K562 (cell line): ENCODE measurements around the gene BOD1L1. TPM values are rescaled to one million over a fixed set of nuclear protein-coding genes. Genes with fewer than 3 reads are reported as not detected.

ENCODE experiments used
- ATAC-seq: fragments of 200-7000 bp; cut with Tn5 transposase; 3 replicates; pipeline ENCODE4 v1.9.1; 2020; ENCODE audit warnings: moderate library complexity
- BruUV-seq: library from RNA; stranded (reverse); fragments of 400-500 nt; replicated peaks from 2 replicates; lab custom pipeline; 2021; lab: Mats Ljungman, UMichigan
- CTCF ChIA-PET: fragments of 300-600 bp; formaldehyde crosslinking; extraction: SDS; loops from one replicate; lab custom pipeline; 2021; ENCODE audit warnings: low intra/inter-chr PET ratio; lab: Yijun Ruan, JAX
- POLR2A ChIA-PET: fragments of 300-600, 350-650 bp; sonication (Branson Sonifier 250); formaldehyde crosslinking; extraction: SDS; loops from one replicate; lab custom pipeline; 2021; ENCODE audit warnings: antibody characterized with exemption, inconsistent platforms; lab: Yijun Ruan, JAX
- DNase-seq, 4 experiments: peaks; one replicate each; pipeline versions ENCODE4 v3.0.0 to v3.0.0-alpha.2; 2011 to 2018; ENCODE audit warnings: low spot score in 3 of 4, mixed read lengths in 3 of 4; ENCODE audit errors: extremely low read depth in 1 of 4
- FAIRE-seq: peaks from 2 replicates; lab custom pipeline; 2011; peaks lifted over from hg19 to GRCh38; lab: Jason Lieb, UNC
- H2AFZ ChIP-seq: 2 replicates; pipeline ENCODE4 v1.6.0; 2011; ENCODE audit warnings: low read depth, low read length, control low read depth, inconsistent platforms
- H3K27ac ChIP-seq: fragments of 200-600 bp; 3 replicates; pipeline ENCODE4 v1.8.0; 2011; ENCODE audit warnings: low read depth, mild to moderate bottlenecking, control low read depth, inconsistent platforms, low read length, moderate library complexity, mixed read lengths; ENCODE audit errors: extremely low read depth
- H3K27me3 ChIP-seq, 2 experiments: fragments of 300-600 bp in 1 of 2; 2 replicates in 1 of 2; 3 replicates in 1 of 2; pipeline versions ENCODE4 v1.6.0 to v1.8.0; 2011; ENCODE audit warnings: inconsistent platforms in 2 of 2, low read length in 2 of 2, mild to moderate bottlenecking in 1 of 2, mixed read lengths in 1 of 2, moderate library complexity in 1 of 2; ENCODE audit not compliant: control insufficient read depth in 2 of 2, insufficient read depth in 2 of 2
- H3K36me3 ChIP-seq: fragments of 300-600 bp; 3 replicates; pipeline ENCODE4 v1.8.0; 2011; ENCODE audit warnings: mild to moderate bottlenecking, low read length, inconsistent platforms; ENCODE audit not compliant: control insufficient read depth, insufficient read depth
- H3K4me1 ChIP-seq, 2 experiments: fragments of 200-600 bp in 1 of 2; replicated peaks in 1 of 2; 2 replicates in 1 of 2; 3 replicates in 1 of 2; pipeline versions ENCODE4 v1.5.1 to v1.8.0; 2011; ENCODE audit warnings: inconsistent platforms in 2 of 2, low read length in 2 of 2, mild to moderate bottlenecking in 1 of 2, mixed read lengths in 1 of 2, moderate library complexity in 1 of 2; ENCODE audit not compliant: control insufficient read depth in 2 of 2, insufficient read depth in 2 of 2
- H3K4me2 ChIP-seq: 2 replicates; pipeline ENCODE4 v1.6.1; 2011; ENCODE audit warnings: low read length, control low read depth, inconsistent platforms, mixed read lengths; ENCODE audit not compliant: insufficient read depth
- H3K4me3 ChIP-seq: fragments of 200-600 bp; sonication (generic), shearing (Covaris generic); 2 replicates; pipeline ENCODE4 v1.5.1; 2016; ENCODE audit warnings: control low read depth, inconsistent platforms
- H3K79me2 ChIP-seq: fragments of 200-600 bp; 3 replicates; pipeline ENCODE4 v1.8.0; 2011; ENCODE audit warnings: low read length, inconsistent platforms; ENCODE audit not compliant: control insufficient read depth, insufficient read depth
- H3K9ac ChIP-seq, 2 experiments: 2 replicates each; pipeline versions ENCODE4 v1.6.0 to v1.6.1; 2011; ENCODE audit warnings: low read depth in 2 of 2, low read length in 2 of 2, control low read depth in 1 of 2, inconsistent platforms in 1 of 2, mild to moderate bottlenecking in 1 of 2, mixed read lengths in 1 of 2; ENCODE audit not compliant: insufficient read depth in 1 of 2
- H3K9me1 ChIP-seq: one replicate; pipeline ENCODE4 v1.6.0; 2011; ENCODE audit warnings: inconsistent platforms, mild to moderate bottlenecking, low read length, moderate library complexity; ENCODE audit not compliant: control insufficient read depth, insufficient read depth
- H3K9me3 ChIP-seq: replicated peaks from 2 replicates; pipeline ENCODE4 v1.5.1; 2011; ENCODE audit warnings: low read depth, low read length, inconsistent platforms; ENCODE audit not compliant: control insufficient read depth, insufficient read depth
- H4K20me1 ChIP-seq: replicated peaks from 2 replicates; pipeline ENCODE4 v1.6.1; 2011; ENCODE audit warnings: low read length, inconsistent platforms, mixed read lengths; ENCODE audit not compliant: control insufficient read depth, insufficient read depth
- ATF7 ChIP-seq: fragments of 450-650 bp; IDR thresholded peaks from 2 replicates; pipeline ENCODE4 v1.7.1; 2014; ENCODE audit warnings: mild to moderate bottlenecking, moderate library complexity
- CEBPG ChIP-seq, 3 experiments: fragments of 200-800 bp in 1 of 3; sonication (Bioruptor generic) in 1 of 3; sonication (generic) in 1 of 3; formaldehyde crosslinking in 1 of 3; IDR thresholded peaks in 2 of 3; conservative IDR thresholded peaks in 1 of 3; 2 replicates each; pipeline versions ENCODE4 v1.6.1 to v1.8.0; 2016 to 2022; ENCODE audit warnings: missing compliant biosample characterization in 2 of 3, missing genetic modification characterization in 2 of 3, mild to moderate bottlenecking in 1 of 3, missing genetic modification reagents in 1 of 3
- CHD2 ChIP-seq: IDR thresholded peaks from 2 replicates; pipeline ENCODE4 v1.6.1; 2011; ENCODE audit warnings: low read depth, low read length
- ELF2 ChIP-seq: fragments of 250-450 bp; sonication (Bioruptor Pico); IDR thresholded peaks from 2 replicates; pipeline ENCODE4 v1.5.0; 2021; ENCODE audit warnings: mild to moderate bottlenecking
- SAP30 ChIP-seq: fragments of 200-600 bp; sonication (generic); IDR thresholded peaks from 2 replicates; pipeline ENCODE4 v1.6.1; 2012; ENCODE audit warnings: borderline replicate concordance, low read depth, mild to moderate bottlenecking, moderate library complexity, low read length, control low read depth, inconsistent platforms; ENCODE audit not compliant: insufficient read depth, poor library complexity, severe bottlenecking
- SUPT5H ChIP-seq: fragments of 450-650 bp; IDR thresholded peaks from 2 replicates; pipeline ENCODE4 v1.6.1; 2016
- TEAD2 ChIP-seq: fragments of 450-650 bp; IDR thresholded peaks from 2 replicates; pipeline ENCODE4 v1.6.1; 2016; ENCODE audit warnings: missing genetic modification characterization, control low read depth, missing compliant biosample characterization
- ZFX ChIP-seq: sonication (generic); formaldehyde crosslinking; IDR thresholded peaks from 2 replicates; pipeline ENCODE4 v1.8.0; 2022; ENCODE audit warnings: mild to moderate bottlenecking, missing genetic modification reagents, moderate library complexity
- ZNF12 ChIP-seq: sonication (generic); formaldehyde crosslinking; IDR thresholded peaks from 2 replicates; pipeline ENCODE4 v1.4.0; 2020; ENCODE audit warnings: mild to moderate bottlenecking, missing genetic modification reagents
- ZNF197 ChIP-seq: fragments of 200-800 bp; sonication (Bioruptor generic); IDR thresholded peaks from 2 replicates; pipeline ENCODE4 v1.6.1; 2016; ENCODE audit warnings: low read depth, missing genetic modification characterization, missing compliant biosample characterization
- ZNF311 ChIP-seq: fragments of 250-450 bp; sonication (Bioruptor Pico); IDR thresholded peaks from 2 replicates; pipeline ENCODE4 v1.4.0; 2020; ENCODE audit warnings: mild to moderate bottlenecking, moderate library complexity
- ZNF830 ChIP-seq: fragments of 250-450 bp; sonication (Bioruptor Pico); IDR thresholded peaks from 2 replicates; pipeline ENCODE4 v1.5.0; 2021; ENCODE audit warnings: mild to moderate bottlenecking
- ZZZ3 ChIP-seq: fragments of 450-650 bp; IDR thresholded peaks from 2 replicates; pipeline ENCODE4 v1.6.1; 2016; ENCODE audit warnings: antibody characterized with exemption, mild to moderate bottlenecking, moderate library complexity
- in situ Hi-C: fragments of 300-500 bp; cut with MboI; formaldehyde crosslinking; loops from 4 replicates; pipeline ENCODE4 v1.15.0; 2018; ENCODE audit warnings: inconsistent platforms, mixed read lengths
- intact Hi-C: fragments of 100-400 bp; cut with micrococcal nuclease; formaldehyde crosslinking; loops from 2 replicates; pipeline ENCODE4 v1.14.2; 2022
- polyA plus RNA-seq, 8 experiments: library from polyadenylated mRNA; depleted of rRNA in 4 of 8; stranded (reverse) in 5 of 8; unstranded in 3 of 8; fragments of >200 nt; fragmentation: Nextera tagmentation in 2 of 8; fragmentation: Illumina TruSeq in 1 of 8; extraction: Ambion mirVana in 2 of 8; extraction: Trizol in 1 of 8; gene quantifications; 2 replicates each; pipeline versions ENCODE4 v1.2.1 to v1.2.3, GENCODE V29; 2011 to 2014; ENCODE audit warnings: inconsistent platforms in 1 of 8, missing spikeins in 1 of 8
- total RNA-seq, 7 experiments: library from RNA; depleted of rRNA in 6 of 7; stranded (reverse); fragments of >200 nt in 6 of 7; fragmentation: Illumina TruSeq in 2 of 7; extraction: Trizol in 2 of 7; gene quantifications; 2 replicates each; pipeline versions ENCODE4 v1.2.1 to v1.2.3, GENCODE V29; 2011 to 2021; ENCODE audit warnings: low replicate concordance in 1 of 7
- TF ChIP-seq, protein P1 (sequence below): fragments of 450-650 bp; formaldehyde crosslinking; IDR thresholded peaks from 2 replicates; pipeline ENCODE4 v1.4.0; 2022; ENCODE audit warnings: missing genetic modification characterization
- TF ChIP-seq, protein P2 (sequence below): fragments of 250-450 bp; sonication (Bioruptor Pico); IDR thresholded peaks from 2 replicates; pipeline ENCODE4 v1.8.0; 2021; ENCODE audit warnings: moderate library complexity, mild to moderate bottlenecking, inconsistent platforms
- TF ChIP-seq, protein P3 (sequence below), 2 experiments: fragments of 450-650 bp; IDR thresholded peaks; 2 replicates each; pipeline ENCODE4 v1.6.1; 2016
- TF ChIP-seq, protein P4 (sequence below), 2 experiments: IDR thresholded peaks; 2 replicates each; pipeline ENCODE4 v1.6.1; 2011; ENCODE audit warnings: borderline replicate concordance in 1 of 2, control low read depth in 1 of 2, low read depth in 1 of 2, low read length in 1 of 2, mild to moderate bottlenecking in 1 of 2, mixed read lengths in 1 of 2, moderate library complexity in 1 of 2; ENCODE audit not compliant: insufficient read depth in 1 of 2, insufficient read length in 1 of 2, poor library complexity in 1 of 2, severe bottlenecking in 1 of 2; ENCODE audit errors: extremely low read depth in 1 of 2

BOD1L1 gene
- total and polyA plus RNA-seq, 9 of the 15 experiments (the other 6 are each of a cell fraction or from before 2014, with no cell fraction given): 4.8 to 23.2 (median 17.7) TPM

DNA sequence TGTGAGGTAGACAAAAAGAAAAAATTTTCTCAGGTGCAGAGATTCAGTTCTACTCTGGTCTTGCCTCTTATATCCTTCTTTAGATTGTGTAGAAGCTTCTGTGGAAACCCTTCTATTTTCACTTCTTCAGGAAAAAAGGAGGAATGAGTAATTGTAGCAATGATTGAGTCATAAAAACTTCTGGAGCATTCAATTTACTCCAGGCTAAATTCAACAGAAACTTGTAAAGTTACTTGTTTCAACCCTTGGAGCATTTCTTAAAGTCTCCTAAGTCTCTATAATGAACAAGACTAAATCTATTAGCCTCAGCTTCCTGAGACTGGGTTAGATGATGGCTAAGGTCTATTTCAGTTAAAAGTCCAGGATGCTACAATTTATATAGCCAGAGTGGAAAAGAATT, 29.9 kb downstream of the BOD1L1 start (continued):
- TF ChIP-seq CEBPG (CRISPR knock-in tag; IDR thresholded peaks at IDR 0.05) (no peak), CEBPG (tag; conservative IDR thresholded peaks at IDR 0.05 in 1 of 2, IDR thresholded peaks at IDR 0.05 in 1 of 2) (no peak), SAP30 (no peak), CHD2 (no peak), ZNF197 (CRISPR knock-in tag) (no peak), ZFX (CRISPR knock-in tag) (no peak), ZZZ3 (no peak)
- TF ChIP-seq, protein P1, sequence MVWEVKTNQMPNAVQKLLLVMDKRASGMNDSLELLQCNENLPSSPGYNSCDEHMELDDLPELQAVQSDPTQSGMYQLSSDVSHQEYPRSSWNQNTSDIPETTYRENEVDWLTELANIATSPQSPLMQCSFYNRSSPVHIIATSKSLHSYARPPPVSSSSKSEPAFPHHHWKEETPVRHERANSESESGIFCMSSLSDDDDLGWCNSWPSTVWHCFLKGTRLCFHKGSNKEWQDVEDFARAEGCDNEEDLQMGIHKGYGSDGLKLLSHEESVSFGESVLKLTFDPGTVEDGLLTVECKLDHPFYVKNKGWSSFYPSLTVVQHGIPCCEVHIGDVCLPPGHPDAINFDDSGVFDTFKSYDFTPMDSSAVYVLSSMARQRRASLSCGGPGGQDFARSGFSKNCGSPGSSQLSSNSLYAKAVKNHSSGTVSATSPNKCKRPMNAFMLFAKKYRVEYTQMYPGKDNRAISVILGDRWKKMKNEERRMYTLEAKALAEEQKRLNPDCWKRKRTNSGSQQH: no peak
- TF ChIP-seq, all 486 proteins: peak for 0

DNA sequence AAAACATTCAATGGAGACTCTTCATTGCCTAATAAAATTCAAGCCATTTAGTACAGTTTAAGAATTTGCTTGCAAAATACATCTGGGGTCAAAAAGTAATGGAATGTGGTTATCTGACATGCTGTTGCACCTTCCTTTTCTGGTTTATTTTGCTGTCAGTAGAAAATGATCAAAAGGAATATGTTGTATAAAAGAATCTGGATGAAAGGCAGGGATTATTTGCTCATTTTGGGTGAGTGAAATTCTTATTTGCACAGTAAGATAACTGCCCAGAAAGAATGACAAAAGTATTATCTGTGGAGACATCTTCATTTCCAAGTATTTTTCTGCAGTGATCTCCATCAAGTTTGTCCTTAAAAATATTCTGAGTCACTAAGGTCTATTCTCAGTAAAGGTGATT, 30.4 kb downstream of the BOD1L1 start:
- Histone ChIP-seq H3K79me2 (no peaks in the 10 kb centered on the region), H3K9me1 (no peaks in the 10 kb centered on the region), H3K4me3 (no peak overlapping the region), H4K20me1 (no peaks in the 10 kb centered on the region; the same call in 1 of the 2 replicates), H3K27me3 (no peaks in the 10 kb centered on the region), H3K36me3 (peaks cover 24% of the 10 kb centered on the region; the same call in 2 of the 3 replicates), H3K4me2 (no peak overlapping the region), H3K9ac (no peak overlapping the region), H3K4me1 (no peaks in the 10 kb centered on the region), H3K27ac (no peak overlapping the region), H3K9me3 (no peaks in the 10 kb centered on the region; the same call in 1 of the 2 replicates), H2AFZ (no peak overlapping the region)
- no peak for DNase-seq
- intact Hi-C loops: no loop called here
- no TSS peak for BruUV-seq
- FAIRE-seq: no peak
- in situ Hi-C loops: no loop called here
- ChIA-PET CTCF (no interaction called here), POLR2A (no interaction called here)
- ATAC-seq: no peak
- no peak for TF ChIP-seq ATF7
- TF ChIP-seq, protein P2, sequence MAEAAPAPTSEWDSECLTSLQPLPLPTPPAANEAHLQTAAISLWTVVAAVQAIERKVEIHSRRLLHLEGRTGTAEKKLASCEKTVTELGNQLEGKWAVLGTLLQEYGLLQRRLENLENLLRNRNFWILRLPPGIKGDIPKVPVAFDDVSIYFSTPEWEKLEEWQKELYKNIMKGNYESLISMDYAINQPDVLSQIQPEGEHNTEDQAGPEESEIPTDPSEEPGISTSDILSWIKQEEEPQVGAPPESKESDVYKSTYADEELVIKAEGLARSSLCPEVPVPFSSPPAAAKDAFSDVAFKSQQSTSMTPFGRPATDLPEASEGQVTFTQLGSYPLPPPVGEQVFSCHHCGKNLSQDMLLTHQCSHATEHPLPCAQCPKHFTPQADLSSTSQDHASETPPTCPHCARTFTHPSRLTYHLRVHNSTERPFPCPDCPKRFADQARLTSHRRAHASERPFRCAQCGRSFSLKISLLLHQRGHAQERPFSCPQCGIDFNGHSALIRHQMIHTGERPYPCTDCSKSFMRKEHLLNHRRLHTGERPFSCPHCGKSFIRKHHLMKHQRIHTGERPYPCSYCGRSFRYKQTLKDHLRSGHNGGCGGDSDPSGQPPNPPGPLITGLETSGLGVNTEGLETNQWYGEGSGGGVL (CRISPR knock-in tag): no peak
- TF ChIP-seq ELF2 (CRISPR knock-in tag): no peak
- TF ChIP-seq TEAD2: no peak
- no peak for TF ChIP-seq ZNF830 (CRISPR knock-in tag)
- no peak for TF ChIP-seq ZNF12 (CRISPR knock-in tag)
- TF ChIP-seq, protein P3, sequence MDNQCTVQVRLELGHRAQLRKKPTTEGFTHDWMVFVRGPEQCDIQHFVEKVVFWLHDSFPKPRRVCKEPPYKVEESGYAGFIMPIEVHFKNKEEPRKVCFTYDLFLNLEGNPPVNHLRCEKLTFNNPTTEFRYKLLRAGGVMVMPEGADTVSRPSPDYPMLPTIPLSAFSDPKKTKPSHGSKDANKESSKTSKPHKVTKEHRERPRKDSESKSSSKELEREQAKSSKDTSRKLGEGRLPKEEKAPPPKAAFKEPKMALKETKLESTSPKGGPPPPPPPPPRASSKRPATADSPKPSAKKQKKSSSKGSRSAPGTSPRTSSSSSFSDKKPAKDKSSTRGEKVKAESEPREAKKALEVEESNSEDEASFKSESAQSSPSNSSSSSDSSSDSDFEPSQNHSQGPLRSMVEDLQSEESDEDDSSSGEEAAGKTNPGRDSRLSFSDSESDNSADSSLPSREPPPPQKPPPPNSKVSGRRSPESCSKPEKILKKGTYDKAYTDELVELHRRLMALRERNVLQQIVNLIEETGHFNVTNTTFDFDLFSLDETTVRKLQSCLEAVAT (IDR thresholded peaks at IDR 0.05): no peak
- TF ChIP-seq SUPT5H: no peak
- no peak for TF ChIP-seq ZNF311 (CRISPR knock-in tag)
- TF ChIP-seq, protein P4, sequence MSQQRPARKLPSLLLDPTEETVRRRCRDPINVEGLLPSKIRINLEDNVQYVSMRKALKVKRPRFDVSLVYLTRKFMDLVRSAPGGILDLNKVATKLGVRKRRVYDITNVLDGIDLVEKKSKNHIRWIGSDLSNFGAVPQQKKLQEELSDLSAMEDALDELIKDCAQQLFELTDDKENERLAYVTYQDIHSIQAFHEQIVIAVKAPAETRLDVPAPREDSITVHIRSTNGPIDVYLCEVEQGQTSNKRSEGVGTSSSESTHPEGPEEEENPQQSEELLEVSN (IDR thresholded peaks at IDR 0.05; ENCODE audit: borderline replicate concordance in 1 of 2, extremely low read depth in 1 of 2, insufficient read depth in 1 of 2, insufficient read length in 1 of 2, low read depth in 1 of 2, low read length in 1 of 2, poor library complexity in 1 of 2, severe bottlenecking in 1 of 2): no peak
